ENCODE data around the gene PPIL1. TPM values are rescaled to one million over a fixed set of nuclear protein-coding genes. Genes with fewer than 3 reads are reported as not detected.
A peak's percentile ranks its signal among the peaks of the same experiment; 100 is the strongest.

Gene PPIL1
- total and polyA plus RNA-seq, 2 of the 13 experiments (the other 11 are each of a cell fraction or from before 2014, with no cell fraction given), result 74.2 to 144 TPM

- TF ChIP-seq ZBTB2 (CRISPR knock-in tag; IDR thresholded peaks at IDR 0.05; ENCODE audit: low read depth), result peak; percentile 31; the same call in 1 of the 2 replicates
- no peak for TF ChIP-seq SMAD1 (CRISPR knock-in tag; IDR thresholded peaks at IDR 0.05; ENCODE audit: borderline replicate concordance, low read depth)
- TF ChIP-seq ZSCAN12 (CRISPR knock-in tag; IDR thresholded peaks at IDR 0.05), result no peak
- 0 out of 2 replicates have a peak, but pooled peaks have one; percentile 12 for TF ChIP-seq ARID4A (CRISPR knock-in tag; IDR thresholded peaks at IDR 0.05; ENCODE audit: borderline replicate concordance)
- peak; percentile 48; the same call in 1 of the 2 replicates for TF ChIP-seq TFDP1 (CRISPR knock-in tag; IDR thresholded peaks at IDR 0.05; ENCODE audit: borderline replicate concordance)
- TF ChIP-seq MIXL1 (CRISPR knock-in tag; IDR thresholded peaks at IDR 0.05), result no peak
- TF ChIP-seq ZBTB26 (CRISPR knock-in tag; IDR thresholded peaks at IDR 0.05; ENCODE audit: borderline replicate concordance), result 0 out of 2 replicates have a peak, but pooled peaks have one; percentile 8
- TF ChIP-seq SAP130 (CRISPR knock-in tag; IDR thresholded peaks at IDR 0.05; ENCODE audit: low read depth), result 0 out of 2 replicates have a peak, but pooled peaks have one; percentile 19
- peak; percentile 28; the same call in 1 of the 2 replicates for TF ChIP-seq ATF7-NPFF (CRISPR knock-in tag; IDR thresholded peaks at IDR 0.05; ENCODE audit: low read depth)
- peak; percentile 54 for TF ChIP-seq IKZF4 (CRISPR knock-in tag; IDR thresholded peaks at IDR 0.05; ENCODE audit: borderline replicate concordance, low read depth, not compliant biosample characterization)
- TF ChIP-seq MYC (CRISPR knock-in tag; IDR thresholded peaks at IDR 0.05; ENCODE audit: borderline replicate concordance), result 0 out of 2 replicates have a peak, but pooled peaks have one; percentile 21
- TF ChIP-seq PATZ1 (CRISPR knock-in tag; IDR thresholded peaks at IDR 0.05), result 0 out of 2 replicates have a peak, but pooled peaks have one; percentile 27
- 0 out of 2 replicates have a peak, but pooled peaks have one; percentile 8 for TF ChIP-seq SPEN (CRISPR knock-in tag; IDR thresholded peaks at IDR 0.05; ENCODE audit: low read depth)
These were observed 34.7 kb downstream of the PPIL1 start (continued) for GRCh38 chr6:36839749-36840431.

Data from HepG2 (cell line).